GM08714 (cell line): ENCODE measurements around the gene GLRX.
A peak's percentile ranks its signal among the peaks of the same experiment; 100 is the strongest.
"Not testable (repeated sequence)": the region's sequence is repeated elsewhere in the genome, so short reads cannot be mapped to it uniquely, and the experiment has no call there.

Experiments
- H3K4me3 ChIP-seq: fragments of 200-500 bp; sonication (Bioruptor generic); 2 replicates; pipeline ENCODE4 v1.5.1; 2014; ENCODE audit warnings: mild to moderate bottlenecking, low read length, inconsistent platforms
- ZNF274 ChIP-seq: IDR thresholded peaks from 2 replicates; pipeline ENCODE4 v1.6.1; 2012; ENCODE audit warnings: mild to moderate bottlenecking, low read depth, low read length

Gene GLRX

GRCh38 chr5:95842854-95843544 is 20.5 kb upstream of the GLRX start:
- H3K4me3 ChIP-seq: no peak overlapping the region
- no peak for TF ChIP-seq ZNF274

GRCh38 chr5:95841914-95842812 is 19.6 kb upstream of the GLRX start:
- no peak overlapping the region for H3K4me3 ChIP-seq
- TF ChIP-seq ZNF274: no peak

- TF ChIP-seq ZNF274: no peak
- H3K4me3 ChIP-seq: no peak overlapping the region
Observed at GRCh38 chr5:95840956-95841705, 18.6 kb upstream of the GLRX start.

GRCh38 chr5:95839658-95840057 is 17.1 kb upstream of the GLRX start:
- no peak overlapping the region for H3K4me3 ChIP-seq
- TF ChIP-seq ZNF274: no peak

- no peak overlapping the region for H3K4me3 ChIP-seq
- TF ChIP-seq ZNF274: no peak
Observed at GRCh38 chr5:95838556-95838955, 16.0 kb upstream of the GLRX start.

GRCh38 chr5:95838001-95838520 is 15.5 kb upstream of the GLRX start:
- no peak overlapping the region for H3K4me3 ChIP-seq
- no peak for TF ChIP-seq ZNF274

- no peak for TF ChIP-seq ZNF274
- H3K4me3 ChIP-seq: no peak overlapping the region
Observed at GRCh38 chr5:95837492-95837891, 15.0 kb upstream of the GLRX start.

- not testable (repeated sequence) for H3K4me3 ChIP-seq
Observed at GRCh38 chr5:95836971-95837370, 14.4 kb upstream of the GLRX start.

- no peak overlapping the region for H3K4me3 ChIP-seq
Observed at GRCh38 chr5:95836544-95836943, 14.0 kb upstream of the GLRX start.

GRCh38 chr5:95835682-95836385 is 13.3 kb upstream of the GLRX start:
- peak overlapping the region; percentile 75 for H3K4me3 ChIP-seq
- no peak for TF ChIP-seq ZNF274

More at GRCh38 chr5:95836544-95836943, 14.0 kb upstream of the GLRX start:
- TF ChIP-seq ZNF274: no peak

- TF ChIP-seq ZNF274: no peak
- no peak overlapping the region for H3K4me3 ChIP-seq
Observed at GRCh38 chr5:95832664-95833063, 10.1 kb upstream of the GLRX start.

- no peak for TF ChIP-seq ZNF274
Observed at GRCh38 chr5:95830226-95830625, 7.7 kb upstream of the GLRX start.

GRCh38 chr5:95827892-95828246 is 5.3 kb upstream of the GLRX start:
- TF ChIP-seq ZNF274: no peak
- H3K4me3 ChIP-seq: no peak overlapping the region

More at GRCh38 chr5:95830226-95830625, 7.7 kb upstream of the GLRX start:
- H3K4me3 ChIP-seq: no peak overlapping the region

- TF ChIP-seq ZNF274: no peak
- no peak overlapping the region for H3K4me3 ChIP-seq
Observed at GRCh38 chr5:95826949-95827891, 4.7 kb upstream of the GLRX start.
